LHCN-M2 (cell line): Measurements from ENCODE around the gene FRAS1. TPM values are rescaled to one million over a fixed set of nuclear protein-coding genes. Genes with fewer than 3 reads are reported as not detected.
A peak's percentile ranks its signal among the peaks of the same experiment; 100 is the strongest.

Source experiments
- DNase-seq: peaks from one replicate; pipeline ENCODE4 v3.0.0-alpha.2; 2012; ENCODE audit warnings: low read depth
- total RNA-seq: library from RNA; depleted of rRNA; stranded (reverse); fragments of >200 nt; gene quantifications from 2 replicates; pipeline ENCODE4 v1.2.3, GENCODE V29; 2014

Gene FRAS1
- total RNA-seq, 1 experiment from 2014 or later, result 3.0 TPM

DNA sequence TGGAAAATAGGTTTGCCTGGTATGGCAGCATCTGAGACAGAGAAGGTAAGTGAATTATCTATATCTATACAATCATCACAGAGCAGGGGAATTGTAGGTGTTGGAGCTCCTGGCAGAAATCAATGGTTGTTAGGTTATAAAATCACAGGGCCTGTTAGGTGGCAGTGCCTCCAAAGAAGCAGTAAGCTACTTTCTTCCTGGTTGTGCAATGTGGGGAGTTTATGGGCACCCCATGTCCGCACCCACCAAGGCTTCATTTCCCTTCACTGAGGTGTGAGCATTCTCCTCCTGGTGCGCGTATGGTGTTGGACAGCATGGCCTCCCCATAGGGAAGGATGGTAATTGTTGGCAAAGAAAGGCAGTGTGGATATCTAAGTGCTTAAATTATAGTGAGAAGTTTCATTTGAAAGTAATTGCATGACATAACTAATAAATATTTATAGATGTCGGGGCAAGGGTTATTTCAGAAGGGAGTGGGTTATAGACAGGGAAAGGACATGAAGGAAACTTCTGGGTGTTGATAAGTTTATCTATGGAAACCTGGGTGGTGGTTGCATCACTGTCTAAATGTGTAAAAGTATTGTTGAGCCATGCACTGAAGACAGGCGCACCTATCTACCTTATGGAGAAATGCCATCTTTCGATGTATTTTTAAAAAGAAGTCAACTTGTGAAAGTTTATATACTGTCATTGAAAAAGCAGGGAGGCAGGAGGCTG, 153.7 kb downstream of the FRAS1 start:
- DNase-seq, result no peak

DNA sequence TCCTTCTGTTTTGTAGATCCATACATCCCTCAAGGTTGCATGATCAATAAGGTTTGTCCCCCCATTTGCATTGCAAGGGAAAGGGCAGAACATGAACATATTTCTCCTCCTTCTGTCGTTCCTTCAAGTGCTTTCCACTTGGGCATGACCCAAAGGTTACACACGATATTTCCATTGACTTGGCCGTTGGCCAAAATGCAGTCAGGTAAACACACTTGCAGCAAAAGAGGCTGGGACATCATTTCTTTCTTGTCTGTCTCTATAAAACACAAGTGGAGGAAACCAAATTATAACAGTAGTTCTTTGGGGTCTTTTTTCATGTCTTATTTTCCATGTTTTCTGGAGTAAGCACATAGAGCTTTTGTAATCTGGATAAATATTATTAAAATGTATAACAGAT, 156.1 kb downstream of the FRAS1 start:
- DNase-seq, result no peak

GRCh38 chr4:78214078-78214477, 157.0 kb downstream of the FRAS1 start:
- no peak for DNase-seq

- DNase-seq, result no peak
Measured at GRCh38 chr4:78217557-78217956, 160.4 kb downstream of the FRAS1 start.

- DNase-seq, result no peak
Measured at GRCh38 chr4:78218260-78218659, 161.1 kb downstream of the FRAS1 start.

GRCh38 chr4:78219825-78220224, 162.7 kb downstream of the FRAS1 start:
- no peak for DNase-seq

GRCh38 chr4:78220283-78220682, 163.2 kb downstream of the FRAS1 start:
- DNase-seq, result no peak

DNA sequence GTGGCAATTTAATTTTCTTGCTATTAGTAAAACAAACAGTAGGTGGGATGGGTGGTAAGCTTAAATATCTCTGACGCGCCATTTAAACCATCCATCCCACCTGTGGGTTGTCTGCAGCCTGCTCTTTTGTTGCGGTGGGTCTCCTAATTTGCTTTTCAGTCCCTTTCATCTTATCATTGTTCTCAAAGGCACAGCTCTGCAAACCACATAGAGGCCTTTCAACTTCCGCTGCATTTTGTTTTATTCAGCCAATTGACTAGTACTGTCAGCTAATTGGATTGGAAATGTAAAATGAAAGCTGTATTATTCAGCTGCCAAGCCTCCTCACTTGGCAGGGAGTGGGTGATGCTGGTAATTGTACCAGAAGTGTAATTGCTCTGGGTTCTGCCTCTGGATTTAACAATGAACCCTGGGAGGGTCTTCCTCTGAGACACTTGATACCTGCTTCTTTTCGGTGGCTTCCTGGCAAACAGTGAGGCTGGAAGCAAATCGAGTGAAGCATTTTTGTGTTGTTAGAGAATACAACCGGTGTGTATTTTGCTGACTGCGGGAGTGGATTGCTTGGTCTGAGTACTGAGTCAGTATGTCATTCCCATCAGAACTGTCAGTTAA, 165.6 kb downstream of the FRAS1 start:
- DNase-seq, result no peak

DNA sequence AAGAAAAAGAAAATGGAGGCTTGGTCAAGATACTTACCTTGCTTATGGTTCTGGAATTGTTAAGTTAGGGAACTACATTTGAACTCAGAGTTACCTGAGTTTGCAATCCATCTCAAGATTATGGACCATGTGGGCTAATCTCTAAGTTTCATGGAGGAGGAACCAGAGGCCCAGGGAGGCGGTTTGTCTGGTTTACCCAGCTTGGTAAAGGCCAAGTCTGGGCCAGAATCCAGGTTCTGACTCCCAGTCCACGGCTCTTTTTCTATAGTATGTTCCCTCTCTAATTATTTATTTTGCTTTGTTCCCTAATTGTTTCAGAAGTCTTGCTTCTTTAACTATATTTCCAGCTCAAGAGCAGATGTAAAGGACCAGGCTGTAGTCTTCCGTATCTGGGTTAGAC, 168.1 kb downstream of the FRAS1 start:
- DNase-seq, result no peak

DNA sequence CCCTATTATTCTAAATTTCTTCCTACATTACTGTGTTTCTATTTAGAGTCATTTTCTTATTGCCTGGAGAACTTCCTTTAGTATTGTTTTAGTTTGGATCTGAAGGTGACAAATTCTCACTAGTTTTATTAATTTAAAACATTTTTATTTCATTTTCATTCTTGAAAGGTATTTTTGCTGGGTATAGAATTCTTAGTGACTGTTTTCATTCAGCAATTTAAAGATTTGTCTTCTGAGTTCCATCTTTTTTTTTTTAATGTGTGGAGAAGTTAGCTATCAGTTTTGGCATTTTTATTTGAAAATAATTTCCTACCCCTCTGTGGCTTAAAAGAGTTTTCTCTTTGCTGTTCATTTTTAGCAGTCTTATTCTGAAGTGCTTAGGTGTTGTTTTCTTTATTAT, 169.2 kb downstream of the FRAS1 start:
- DNase-seq, result no peak

GRCh38 chr4:78227411-78228057, 170.4 kb downstream of the FRAS1 start:
- no peak for DNase-seq

DNA sequence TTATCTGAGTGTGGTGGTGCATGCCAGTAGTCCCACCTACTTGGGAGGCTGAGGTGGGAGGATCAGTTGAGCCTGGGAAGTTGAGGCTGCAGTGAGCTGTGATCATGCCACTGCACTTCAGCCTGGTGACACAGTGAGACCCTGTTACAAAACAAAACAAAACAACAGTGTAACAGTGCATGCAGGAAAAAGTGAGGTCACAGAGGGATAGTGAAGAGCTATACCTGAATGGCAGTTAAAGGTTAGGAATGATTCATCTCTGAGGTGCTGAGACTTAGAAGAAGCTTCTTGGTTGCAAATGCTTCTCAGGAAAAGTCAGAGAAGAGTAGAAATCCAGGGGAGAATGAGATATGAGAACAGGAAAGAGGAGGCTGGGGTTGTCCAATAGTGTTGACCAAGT, 178.7 kb downstream of the FRAS1 start:
- no peak for DNase-seq

DNA sequence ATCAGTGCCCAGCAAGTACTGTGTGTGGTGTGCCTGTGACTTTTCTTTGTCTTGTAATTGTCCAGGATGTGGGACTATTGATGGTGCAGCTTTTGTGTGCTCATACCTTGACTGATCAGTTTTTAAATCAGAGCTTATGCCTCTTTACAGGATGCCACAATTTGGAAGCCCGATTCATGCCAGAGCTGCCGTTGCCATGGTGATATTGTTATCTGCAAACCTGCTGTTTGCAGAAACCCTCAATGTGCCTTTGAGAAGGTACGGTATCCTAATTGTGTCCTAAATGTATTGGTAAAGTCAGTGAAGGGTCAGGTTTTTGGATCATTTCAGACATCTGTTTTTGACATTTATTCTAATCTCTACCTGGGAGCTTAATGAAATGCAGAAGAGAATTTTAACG, 180.2 kb downstream of the FRAS1 start:
- no peak for DNase-seq

DNA sequence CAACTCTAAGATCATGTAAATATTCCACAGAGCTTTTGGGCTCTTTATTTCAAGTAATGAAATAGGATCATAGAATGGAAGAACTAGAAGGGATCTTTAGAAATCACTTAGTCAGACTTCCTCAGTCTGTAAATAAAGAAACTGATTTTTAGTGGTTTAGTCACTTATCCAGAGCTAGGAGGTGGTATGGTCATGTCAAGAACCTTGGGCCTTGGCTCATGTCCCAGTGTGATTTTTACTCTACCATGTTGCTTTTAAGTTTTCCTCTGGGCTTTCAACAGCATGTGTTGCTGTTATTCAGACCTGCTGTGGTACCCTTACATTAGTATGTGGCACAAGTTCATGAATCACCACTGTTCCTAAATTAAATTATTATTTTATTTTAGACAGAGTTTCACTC, 184.9 kb downstream of the FRAS1 start:
- peak; percentile 82 for DNase-seq

GRCh38 chr4:78244705-78245485, 187.8 kb downstream of the FRAS1 start:
- peak; percentile 3 for DNase-seq

DNA sequence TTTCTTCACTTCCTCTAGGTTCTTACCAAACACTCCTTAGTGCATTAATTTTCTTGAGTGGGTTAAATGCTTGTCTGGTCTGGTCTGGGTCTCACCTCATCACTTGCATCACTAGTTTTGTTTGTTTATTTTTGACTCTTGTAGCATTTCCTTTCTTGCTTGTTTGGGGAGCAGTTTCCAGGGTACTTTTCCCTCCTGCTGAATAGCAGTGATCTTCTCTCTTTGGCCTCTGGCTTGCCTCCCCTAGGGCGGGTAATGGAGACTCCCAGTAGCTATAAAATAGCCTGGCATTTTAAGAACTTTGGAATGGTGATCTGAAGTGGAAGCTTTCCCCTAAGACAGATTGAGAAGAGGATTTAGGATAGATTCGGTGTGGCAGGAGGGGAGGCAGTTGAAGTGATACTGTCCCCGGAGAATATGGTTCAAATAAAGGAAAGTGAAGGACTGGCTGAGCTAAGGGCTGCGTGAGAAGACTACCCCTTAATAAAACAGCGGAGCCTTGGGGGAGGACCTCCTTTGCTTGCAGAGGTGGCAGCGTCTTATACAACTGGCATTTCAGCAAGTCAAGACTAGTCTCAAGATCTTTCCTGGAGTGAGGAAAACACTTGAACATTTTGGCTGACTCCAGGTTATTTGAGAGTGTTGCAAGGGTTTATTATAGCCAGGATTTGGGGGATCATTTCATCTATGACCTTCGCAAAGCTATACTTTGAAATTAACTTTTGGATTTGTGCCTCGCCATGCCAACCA, 190.6 kb downstream of the FRAS1 start:
- DNase-seq, result no peak

- no peak for DNase-seq
Measured at GRCh38 chr4:78250500-78250899, 193.4 kb downstream of the FRAS1 start.

- peak; percentile 1 for DNase-seq
Measured at GRCh38 chr4:78252773-78253172, 195.7 kb downstream of the FRAS1 start.

DNA sequence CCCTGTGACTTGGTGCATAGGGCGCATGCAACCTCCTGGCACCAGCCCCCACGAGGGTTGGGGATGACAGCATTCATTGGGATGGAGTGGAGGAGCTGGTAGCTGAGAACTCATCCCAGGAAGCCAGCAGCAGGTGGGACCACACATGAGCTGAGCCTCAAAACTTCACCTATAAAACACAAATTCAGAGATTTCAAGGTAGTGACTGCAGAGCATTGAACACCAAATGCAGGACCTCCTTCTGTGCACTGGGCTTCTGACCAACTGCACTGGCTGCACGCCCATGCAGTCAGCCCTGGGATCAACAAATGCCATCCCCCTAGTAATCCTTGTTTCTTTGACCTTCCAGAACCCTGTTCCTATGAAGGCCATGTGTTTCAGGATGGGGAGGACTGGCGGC, 197.8 kb downstream of the FRAS1 start:
- DNase-seq, result no peak

DNA sequence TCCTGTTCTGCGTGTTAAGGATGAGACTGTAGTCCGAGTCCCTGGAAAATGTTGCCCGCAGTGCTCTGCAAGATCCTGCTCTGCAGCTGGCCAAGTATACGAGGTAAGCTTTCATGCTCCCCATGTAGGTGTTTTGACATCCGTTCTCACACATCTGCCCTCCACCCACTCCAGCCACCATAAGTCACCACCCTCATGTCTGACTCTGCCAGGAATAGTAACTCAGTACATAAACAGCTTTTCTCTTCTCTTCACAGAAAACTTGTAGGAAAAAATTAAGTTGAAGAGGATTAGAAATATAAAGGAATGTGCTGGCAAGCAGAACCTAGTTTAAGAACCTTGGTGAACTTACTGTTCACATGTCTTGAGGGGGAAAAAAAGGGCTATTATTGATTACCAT, 207.9 kb downstream of the FRAS1 start:
- DNase-seq, result no peak

GRCh38 chr4:78267790-78268189, 210.7 kb downstream of the FRAS1 start:
- DNase-seq, result no peak

DNA sequence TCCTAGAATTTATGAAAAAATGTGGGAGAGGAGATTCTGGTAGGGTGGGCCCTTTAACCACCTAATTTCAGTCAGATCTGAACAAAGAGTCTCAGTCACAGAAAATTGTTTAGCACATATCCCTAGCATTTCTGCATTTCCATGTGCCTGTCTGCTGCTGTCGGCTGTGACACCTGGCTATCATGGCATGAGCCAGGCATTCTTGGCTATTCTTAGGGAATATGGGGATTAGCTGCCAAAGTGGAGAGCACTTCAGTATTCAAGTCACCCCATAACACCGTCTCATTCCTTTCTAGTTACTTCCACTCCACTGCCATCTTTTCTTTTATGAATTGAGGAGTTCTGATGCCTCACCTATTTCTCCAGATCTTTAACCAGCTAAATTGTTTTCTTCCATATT, 211.5 kb downstream of the FRAS1 start:
- DNase-seq, result no peak
